IMR-90 (cell line): ENCODE data around the gene KMT2C.
"Not testable (repeated sequence)": the region's sequence is repeated elsewhere in the genome, so short reads cannot be mapped to it uniquely, and the experiment has no call there.

Experiments
- CEBPB ChIP-seq: IDR thresholded peaks from 2 replicates; pipeline ENCODE4 v1.6.1; 2012; ENCODE audit warnings: low read depth, low read length, improper control_type of control experiment
- CHD1 ChIP-seq: IDR thresholded peaks from 2 replicates; pipeline ENCODE4 v1.6.1; 2012; ENCODE audit warnings: low read depth, low read length, improper control_type of control experiment
- CTCF ChIP-seq: conservative IDR thresholded peaks from 2 replicates; pipeline ENCODE4 v1.5.1; 2012; ENCODE audit warnings: mild to moderate bottlenecking, low read depth, low read length, improper control_type of control experiment
- POLR2A ChIP-seq: IDR thresholded peaks from 2 replicates; pipeline ENCODE4 v1.6.1; 2012; ENCODE audit warnings: mild to moderate bottlenecking, low read depth, low read length
- SMC3 ChIP-seq: fragments of 150-350 bp; IDR thresholded peaks from 2 replicates; pipeline ENCODE4 v1.6.1; 2016; ENCODE audit warnings: low read depth, mild to moderate bottlenecking, antibody characterized with exemption, low read length, moderate library complexity
- USF2 ChIP-seq: fragments of 150-350 bp; IDR thresholded peaks from 2 replicates; pipeline ENCODE4 v1.6.1; 2017; ENCODE audit warnings: mild to moderate bottlenecking, antibody characterized with exemption, low read length, low read depth

GRCh38 chr7:152286219-152286618, 149.6 kb downstream of the KMT2C start:
- TF ChIP-seq CTCF, POLR2A, SMC3, USF2, CHD1, CEBPB: not testable (repeated sequence)
